ENCODE measurements around the gene CHST12.

DNA sequence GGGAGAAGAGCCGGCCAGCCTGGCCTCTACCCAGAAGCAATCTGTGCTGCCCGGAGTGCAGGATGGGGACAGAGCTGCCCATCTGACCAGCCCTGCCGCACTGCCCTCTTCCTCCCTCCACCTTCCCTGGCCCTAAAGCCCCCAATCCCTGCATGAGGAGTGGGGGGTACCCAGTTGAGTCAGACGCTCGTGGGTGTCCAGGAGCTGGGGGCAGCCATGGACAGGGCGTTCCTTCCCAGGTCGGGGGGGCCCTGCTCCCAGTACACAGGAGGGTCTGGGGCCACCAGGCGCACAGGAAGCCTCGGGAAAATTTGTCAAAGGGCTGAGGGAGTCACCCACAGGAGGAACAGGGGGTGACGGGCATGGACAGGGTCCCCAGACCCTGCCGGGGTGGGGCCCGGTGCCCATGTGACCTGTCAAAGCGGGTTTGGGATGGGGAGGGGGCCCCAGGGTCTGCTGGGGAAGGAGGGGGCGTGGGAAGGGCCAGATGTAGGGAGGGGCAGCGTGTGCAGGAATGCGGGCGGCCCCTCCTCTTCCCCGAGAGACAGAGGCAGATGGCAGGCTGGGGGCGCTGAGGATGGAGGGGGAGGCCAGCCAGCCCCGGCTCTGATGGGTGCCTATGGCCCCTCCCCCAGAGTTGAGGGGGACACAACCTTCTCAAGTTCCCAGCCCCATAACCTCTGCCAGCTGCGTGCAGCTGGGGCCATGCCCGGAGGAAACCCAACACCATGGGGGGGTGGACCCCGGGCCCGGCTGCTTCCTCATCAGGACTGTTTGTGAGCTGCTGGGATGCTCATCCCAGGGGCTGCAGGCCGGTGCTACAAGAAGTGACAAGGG lies 94.3 kb downstream of the CHST12 start:
- TF ChIP-seq, protein P1, sequence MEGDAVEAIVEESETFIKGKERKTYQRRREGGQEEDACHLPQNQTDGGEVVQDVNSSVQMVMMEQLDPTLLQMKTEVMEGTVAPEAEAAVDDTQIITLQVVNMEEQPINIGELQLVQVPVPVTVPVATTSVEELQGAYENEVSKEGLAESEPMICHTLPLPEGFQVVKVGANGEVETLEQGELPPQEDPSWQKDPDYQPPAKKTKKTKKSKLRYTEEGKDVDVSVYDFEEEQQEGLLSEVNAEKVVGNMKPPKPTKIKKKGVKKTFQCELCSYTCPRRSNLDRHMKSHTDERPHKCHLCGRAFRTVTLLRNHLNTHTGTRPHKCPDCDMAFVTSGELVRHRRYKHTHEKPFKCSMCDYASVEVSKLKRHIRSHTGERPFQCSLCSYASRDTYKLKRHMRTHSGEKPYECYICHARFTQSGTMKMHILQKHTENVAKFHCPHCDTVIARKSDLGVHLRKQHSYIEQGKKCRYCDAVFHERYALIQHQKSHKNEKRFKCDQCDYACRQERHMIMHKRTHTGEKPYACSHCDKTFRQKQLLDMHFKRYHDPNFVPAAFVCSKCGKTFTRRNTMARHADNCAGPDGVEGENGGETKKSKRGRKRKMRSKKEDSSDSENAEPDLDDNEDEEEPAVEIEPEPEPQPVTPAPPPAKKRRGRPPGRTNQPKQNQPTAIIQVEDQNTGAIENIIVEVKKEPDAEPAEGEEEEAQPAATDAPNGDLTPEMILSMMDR (conservative IDR thresholded peaks at IDR 0.05; ENCODE audit: low read depth, low read length): no peak
- TF ChIP-seq EZH2phosphoT487 (IDR thresholded peaks at IDR 0.05; ENCODE audit: borderline replicate concordance, low read length): no peak
- no peak for TF ChIP-seq EZH2 (IDR thresholded peaks at IDR 0.05; ENCODE audit: low read length, unreplicated experiment)
